ENCODE results near the gene USP38.

- TF ChIP-seq POLR2AphosphoS5 (IDR thresholded peaks at IDR 0.05; ENCODE audit: insufficient read depth, low read depth, low read length) (no peak), CTCF (IDR thresholded peaks at IDR 0.05; ENCODE audit: extremely low read depth in 1 of 2, insufficient read depth in 1 of 2, low read depth in 1 of 2, low read length in 2 of 2) (no peak)
Observed at GRCh38 chr4:143140696-143141095, 44.0 kb upstream of the USP38 start.
